NCI-H146 treated with DMSO at 0.1 percent for 48 hours (cell line): Measurements from ENCODE around the gene MSANTD2.

Experiments used
- DNase-seq: peaks from one replicate; lab custom pipeline; 2025; ENCODE audit not compliant: unreplicated experiment; lab: John Stamatoyannopoulos, UW

The MSANTD2 gene

DNA sequence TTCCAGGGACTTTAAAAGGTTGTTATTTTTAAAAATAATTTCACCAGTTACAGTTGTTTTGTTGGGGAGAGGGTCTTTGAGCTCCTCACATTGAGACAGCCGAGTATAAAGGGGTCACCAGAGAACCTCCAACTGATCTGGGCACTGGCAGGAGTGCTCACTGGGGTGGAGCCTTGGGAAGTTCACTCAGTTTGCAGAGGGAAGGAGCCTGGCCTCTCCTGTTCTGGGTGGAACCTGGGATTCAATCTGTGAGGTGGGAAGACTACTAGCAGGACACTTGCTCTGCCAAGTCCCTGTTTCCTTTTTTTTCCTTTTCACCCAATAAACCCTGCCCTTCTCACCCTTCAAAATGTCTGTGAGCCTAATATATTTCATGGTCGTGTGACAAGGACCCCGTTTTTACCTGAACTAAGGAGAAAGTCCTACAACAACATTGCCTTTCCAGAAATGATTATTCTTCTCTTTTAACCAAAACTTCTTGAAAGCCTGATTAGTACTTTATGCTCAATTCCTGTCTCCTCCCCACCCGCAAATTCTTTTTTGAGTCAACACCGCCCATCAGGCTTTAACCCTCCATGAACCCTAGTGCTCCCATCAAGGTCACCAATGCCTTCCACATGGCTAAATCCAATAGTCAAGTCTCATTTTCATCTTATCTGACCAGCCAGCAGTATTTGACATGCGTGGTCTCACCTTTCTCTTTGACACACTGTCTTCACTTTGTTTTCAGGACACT is 22.0 kb upstream of the MSANTD2 start:
- DNase-seq, result no peak

DNA sequence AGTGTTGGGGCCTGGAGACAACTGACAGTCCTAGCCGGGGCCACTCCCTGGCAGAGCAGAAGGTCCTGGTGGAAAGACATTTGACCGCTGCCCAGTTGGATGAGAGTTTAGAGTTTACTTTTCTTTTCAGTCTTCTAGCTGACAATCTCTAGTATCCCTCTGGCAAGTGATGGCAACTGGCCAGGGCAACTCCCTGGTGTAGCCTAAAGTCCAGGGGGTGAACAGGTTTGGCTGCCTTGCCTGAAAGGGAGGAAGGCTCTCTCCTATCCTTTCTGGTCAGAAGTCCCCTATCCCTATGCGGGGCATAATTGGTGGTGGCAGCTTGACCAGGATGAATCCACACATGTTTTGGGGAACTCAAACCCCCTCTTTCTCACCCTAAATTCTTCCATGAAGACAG is 16.8 kb upstream of the MSANTD2 start:
- no peak for DNase-seq

DNA sequence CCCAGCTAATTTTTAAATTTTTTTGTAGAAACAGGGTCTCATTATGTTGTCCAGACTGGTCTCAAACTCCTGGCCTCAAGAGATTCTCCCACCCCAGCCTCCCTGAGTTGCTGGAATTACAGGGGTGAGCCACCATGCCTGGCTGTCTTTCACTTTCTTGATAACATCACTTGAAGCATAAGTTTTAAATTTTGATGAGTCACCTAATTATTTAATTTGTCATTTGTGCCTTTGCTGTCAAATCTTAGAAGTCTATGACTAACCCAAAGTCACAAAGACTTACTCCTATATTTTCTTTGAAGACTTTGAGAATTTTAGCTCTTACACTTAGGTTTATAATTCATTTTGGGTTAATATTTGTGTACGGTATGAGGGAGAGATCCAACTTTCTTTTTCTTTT is 14.5 kb upstream of the MSANTD2 start:
- no peak for DNase-seq

DNA sequence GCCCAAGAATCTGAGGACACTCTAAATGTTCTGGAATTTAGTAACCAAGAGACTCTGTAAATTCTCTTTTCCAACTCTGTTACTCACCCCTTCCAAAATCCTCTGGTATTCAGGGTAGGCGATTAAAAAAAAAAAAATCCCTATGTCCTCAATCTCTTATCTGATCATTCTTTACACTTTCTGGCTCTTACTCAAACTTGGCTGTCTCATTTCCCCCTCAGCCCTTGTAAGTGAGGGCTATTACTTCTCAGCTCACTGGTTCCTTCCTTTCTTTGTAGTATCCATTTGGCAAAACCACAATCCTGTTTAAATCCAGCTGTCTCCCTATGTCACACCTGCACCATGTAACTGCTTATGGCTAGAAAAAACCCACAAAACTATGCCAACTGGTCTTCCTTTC is 12.7 kb upstream of the MSANTD2 start:
- DNase-seq, result no peak

DNA sequence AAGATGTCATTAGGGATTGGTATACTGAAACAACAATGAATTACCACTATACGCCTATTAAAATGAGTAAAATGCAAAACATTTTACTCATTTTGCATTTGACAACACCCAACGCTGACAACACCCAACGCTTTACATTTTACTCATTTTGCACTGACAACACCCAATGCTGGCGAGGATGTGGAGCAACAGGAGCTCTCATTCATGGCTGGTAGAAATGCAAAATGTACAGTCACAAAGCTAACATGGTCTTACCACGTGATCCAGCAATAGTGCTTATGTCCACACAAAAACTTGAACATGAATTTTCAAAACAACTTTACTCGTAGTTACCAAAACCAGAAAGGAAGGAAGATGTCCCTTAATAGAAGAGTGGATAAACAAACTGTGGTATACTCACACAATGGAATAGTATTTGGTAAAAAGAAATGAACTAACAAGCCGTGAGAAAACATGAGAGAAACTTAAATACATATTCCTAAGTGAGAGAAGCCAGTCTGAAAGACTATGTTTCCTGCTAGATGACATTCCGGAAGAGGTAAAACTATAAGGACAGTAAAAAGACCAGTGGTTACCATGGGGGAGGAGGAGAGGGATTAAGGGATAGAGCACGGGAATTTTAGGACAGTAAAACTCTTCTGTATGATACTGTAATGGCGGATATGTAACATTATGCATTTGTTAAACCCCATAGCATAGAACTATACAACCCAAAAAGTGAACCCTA is 11.4 kb upstream of the MSANTD2 start:
- DNase-seq, result no peak

DNA sequence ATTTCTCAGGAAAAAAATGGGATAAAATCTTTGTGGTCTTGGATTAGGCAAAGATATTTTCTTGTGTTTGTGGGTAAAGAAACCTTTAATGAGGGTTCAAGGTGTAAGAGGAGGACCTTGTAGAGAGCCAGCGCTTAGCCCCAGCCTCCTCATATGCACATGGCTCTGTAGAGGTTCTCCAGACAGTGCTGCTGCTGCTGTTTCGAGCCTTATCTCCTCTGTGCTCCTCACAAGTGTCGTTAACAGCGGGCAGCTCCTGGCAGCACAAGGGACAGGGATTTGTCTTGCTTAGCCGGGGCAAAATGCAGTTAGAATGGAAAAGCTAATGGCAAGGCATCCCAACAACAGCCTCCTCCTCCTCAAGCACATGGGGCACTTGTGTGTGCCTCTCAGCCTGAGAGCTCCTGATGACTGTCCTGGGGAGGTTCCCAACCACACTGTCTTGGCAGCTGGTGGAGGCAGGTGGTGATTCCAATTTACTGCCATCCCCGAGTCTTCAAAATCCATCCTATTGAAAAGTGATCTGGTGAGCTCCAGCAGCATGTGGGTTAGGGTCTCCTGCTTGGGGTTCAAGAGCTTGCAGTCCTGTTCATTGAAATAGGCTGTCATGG is 7.6 kb upstream of the MSANTD2 start:
- DNase-seq, result no peak

DNA sequence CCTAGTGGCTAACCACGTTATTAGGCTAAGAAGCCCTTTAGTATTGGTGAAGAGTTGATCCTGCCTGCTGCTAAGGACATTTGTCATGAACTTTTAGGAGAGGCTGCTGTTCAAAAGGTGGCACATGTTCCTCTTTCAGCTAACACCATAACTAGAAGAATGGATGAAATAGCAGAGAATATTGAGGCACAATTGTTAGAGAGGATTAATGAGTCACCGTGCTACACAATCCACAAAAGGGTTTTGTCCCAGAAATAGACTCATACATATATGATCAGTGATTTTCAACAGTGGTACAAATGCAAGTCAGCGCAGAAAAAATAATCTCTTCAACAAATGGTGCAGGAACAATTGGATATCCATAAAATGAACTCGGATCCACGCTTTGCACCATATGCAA is 7.0 kb upstream of the MSANTD2 start:
- DNase-seq, result no peak

DNA sequence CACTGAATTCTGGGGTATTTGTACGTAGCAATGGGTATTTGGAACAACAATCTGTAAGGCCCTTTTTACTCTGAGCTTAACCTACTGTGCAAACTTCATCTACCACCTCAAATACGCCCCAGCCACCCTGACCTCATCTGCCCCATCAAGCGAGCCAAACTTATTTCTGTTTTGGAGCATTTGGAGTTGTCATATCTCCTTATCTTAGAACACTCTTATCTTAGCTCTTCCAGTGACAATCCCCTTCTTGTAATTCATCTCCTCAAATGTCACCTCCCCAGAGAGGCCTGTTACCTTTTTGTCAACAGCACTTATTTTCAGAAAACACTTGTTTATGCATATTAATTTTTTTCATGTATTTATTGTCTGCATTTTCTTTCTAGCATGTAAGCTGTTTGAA is 4.7 kb upstream of the MSANTD2 start:
- DNase-seq, result no peak

DNA sequence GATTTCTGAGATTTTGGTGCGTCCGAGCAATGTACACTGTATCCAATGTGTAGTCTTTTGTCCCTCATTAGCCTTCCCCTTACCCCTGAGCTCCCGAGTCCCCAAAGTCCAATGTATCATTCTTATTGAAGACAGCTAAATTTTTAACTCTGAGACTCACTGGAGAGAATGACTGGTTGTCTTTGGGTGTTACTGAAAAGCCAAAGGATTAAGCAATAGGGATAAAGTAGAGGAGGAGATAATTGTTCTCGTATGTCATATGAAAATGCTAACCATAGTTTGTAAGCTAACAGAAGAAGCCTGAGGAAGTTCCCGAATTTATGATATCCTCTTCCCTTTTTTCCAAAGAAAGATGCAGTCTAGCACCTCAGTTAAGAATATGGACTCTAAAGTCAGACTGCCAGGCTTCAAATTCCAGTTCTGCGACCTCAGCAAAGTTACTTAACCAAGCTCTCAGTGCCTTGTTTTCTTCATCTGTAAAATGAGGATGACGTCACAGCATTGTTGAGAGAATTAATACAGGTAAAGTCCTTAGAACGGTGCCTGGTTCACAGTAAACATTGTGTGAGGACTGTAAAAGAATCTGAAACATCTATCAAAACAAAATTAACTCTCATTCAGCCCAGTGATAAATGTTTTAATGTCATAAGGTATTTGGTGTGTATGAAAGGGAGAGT is 1.6 kb upstream of the MSANTD2 start:
- no peak for DNase-seq

DNA sequence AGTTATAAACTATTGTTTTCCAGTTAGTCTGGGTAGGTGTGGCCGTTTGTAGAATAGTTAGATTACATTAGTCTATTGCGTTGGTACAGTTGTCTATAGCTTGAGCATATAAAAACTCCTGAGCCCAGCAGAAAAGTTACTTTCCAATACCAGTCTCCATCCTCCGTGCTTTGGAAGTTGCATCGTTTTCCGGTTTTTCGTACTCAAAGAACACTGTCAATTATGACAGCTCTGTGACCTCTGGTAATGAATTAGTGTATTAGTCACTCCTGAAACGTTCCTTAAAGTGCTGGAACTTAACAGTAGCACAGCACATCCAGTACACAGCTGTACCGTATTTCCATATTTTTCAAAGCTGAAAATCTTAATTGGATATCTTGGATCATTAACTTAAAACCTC is 808 bp upstream of the MSANTD2 start:
- no peak for DNase-seq

DNA sequence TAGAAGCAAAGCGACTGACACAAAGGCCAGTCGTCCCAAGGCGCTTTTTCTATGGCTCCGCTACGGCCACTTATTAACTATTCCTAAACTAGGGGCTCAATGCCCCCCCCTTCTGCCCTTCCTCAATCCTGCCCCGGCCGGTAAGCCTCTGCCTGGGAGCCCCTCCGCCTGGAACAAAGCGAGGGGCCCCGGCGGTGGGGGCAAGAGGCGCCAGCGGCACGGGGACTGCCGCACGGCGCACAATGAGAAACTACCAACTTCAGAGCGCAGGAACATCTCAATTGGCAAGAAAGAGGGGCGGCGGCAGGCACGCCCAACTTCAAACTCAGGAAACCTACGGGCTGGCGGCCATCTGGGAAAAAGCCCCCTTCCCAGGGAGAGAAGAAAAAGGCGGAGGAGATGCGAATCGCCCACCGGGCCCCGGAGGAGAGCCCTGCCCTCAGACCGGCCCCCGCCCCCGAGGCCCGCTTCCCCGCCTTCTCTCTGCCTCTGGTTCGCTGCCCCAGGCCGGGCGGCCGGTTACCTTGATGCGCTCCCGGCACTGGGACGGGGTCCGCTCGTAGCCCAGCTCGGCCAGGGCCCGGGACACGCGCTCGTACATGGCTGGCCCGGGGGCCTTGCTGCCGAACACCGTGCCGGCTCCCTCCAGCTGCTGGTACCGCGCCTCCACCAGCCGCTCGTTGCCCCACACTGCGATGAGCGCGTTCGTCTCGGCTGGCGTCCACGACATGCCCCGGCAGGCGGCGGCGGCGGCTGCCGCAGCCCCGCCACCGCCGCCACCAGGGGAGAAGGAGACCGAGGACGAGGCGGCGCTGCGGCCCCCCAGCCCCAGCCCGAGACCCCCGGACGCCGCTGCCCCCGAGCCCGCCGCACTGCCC is 619 bp downstream of the MSANTD2 start:
- no peak for DNase-seq

DNA sequence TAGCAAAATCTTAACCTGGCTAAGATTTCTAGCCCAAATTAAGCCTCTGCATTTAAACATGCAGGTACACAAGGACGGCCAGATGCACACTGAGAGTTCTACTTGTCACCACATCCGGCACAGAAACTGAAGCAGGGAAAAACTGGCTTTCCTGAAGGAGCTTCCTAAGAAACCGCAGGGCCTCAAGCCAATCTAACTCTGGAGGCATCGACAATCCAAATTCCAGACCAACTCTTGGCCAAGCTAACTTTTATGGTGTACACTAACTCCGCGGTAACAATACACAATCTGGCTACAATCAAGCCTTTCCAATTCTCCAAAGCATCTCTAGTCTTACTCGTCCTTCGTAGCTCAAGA is 1.2 kb downstream of the MSANTD2 start:
- no peak for DNase-seq

DNA sequence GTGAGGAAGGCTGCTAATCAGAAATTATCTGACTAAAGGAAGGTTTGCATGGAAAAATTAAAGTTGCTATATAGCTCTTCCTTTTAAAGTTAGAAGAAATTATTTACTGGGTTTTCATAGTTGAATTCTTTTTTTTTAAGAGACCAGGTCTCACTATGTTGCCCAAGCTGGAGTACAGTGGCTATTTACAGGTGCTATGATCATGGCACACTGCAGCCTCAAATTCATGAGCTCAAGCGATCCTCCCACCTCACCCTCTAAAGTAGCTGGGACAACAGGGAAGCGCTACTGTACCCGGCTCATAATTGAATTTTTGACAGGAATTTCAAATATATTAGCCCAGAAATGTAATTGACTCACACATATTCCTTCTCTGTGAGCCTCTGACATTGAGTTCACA is 3.9 kb downstream of the MSANTD2 start:
- DNase-seq, result no peak

DNA sequence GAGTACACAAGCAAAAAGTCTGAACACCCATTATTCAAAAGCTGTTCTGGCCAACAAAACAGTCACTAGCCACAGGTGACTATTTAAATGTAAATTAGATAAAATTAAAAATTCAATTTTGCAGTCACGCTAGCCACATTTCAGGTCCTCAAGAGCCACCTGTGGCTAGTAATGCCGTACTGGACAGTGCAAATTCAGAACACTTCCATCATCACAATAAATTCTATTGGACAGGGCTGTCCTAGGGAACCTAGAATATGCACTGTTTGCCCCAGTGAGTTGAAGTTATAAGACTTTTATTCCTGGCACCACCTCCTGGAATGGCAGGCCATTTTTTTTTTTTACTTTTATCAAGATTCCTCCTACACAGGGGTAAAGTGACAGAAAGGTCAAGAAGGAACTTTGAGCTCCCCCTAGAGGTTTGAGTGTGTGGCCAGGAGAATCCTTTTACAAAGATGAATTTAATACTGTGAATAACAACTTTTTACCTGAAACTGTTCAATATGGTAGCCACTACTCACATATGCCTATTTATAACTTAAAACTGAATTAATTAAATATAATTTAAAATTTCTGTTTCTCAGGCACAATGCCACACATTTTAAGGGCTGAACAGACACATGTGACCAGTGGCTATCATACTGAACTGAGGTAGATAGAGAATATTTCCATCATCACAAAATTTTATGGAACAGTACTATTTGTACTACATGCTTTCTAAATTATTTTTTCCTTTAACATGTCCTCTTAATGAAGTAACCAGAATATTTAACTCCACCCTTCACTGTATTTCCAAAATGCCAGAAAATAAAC is 6.5 kb downstream of the MSANTD2 start:
- peak; percentile 19 for DNase-seq

DNA sequence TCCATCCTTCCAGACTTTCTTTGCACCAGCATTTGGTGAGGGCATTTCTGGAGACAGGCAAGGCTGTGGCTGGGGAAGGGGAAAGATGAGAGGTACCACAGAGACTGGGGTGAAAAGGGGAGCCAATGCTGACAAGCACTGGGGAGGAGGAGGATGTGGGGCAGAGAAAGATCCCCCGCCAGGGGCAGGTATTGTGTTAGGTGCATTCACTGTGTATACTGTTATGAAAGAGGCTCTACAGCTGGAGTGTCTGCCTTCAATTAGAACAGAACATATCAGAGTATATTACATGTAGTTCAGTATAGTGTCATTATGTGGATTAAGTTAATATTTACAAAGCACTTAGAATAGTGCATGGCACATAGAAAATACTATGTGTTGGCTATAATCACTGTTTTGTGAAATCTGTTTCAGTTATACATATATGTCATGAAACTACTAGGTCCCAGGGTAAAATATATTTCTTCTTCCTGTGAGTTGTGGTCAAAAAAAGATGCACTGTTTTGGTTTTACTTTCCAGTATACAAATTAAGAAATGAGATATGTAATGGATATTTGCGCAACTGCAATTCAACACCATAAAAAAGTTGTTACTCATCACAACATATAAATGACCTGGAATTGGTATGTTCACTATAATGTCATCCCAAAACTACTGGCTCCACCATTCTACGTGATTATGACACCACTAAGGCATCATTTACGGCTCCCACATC is 8.4 kb downstream of the MSANTD2 start:
- no peak for DNase-seq

DNA sequence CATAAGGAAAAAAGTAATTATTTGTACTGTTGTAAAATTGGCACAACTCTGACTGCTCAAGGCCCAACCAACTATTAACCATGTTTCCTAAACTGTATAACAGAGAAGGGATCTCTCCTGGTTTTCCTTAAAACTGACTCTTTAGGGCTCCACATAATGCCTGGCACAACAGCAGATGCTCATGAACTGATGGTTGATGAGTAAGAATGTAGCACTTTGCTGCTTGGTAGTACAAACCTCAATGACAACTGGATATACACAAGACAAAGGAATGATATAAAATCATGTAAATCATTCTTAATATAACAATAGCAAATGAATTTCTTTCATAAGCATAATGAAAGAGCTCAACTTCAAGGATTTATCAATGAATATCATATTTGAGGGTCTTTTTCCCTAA is 11.7 kb downstream of the MSANTD2 start:
- DNase-seq, result no peak

DNA sequence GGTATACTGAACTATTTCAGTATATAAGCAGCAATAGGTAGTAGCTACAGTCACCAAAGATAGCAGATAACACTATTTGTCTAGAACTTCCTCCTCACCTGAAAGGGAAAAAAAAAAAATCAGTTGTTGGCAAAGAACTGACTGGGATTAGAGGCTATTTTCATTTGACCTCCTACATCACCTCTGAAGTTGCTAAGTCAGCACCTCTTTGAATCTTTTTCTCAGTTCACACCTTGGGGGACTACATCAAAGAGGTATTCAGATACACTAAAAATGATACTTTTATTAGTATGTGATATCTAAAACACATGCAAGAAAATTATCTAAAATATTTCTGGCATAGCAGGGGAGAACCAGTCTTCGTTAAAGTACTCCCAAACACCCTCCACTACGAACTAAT is 16.2 kb downstream of the MSANTD2 start:
- DNase-seq, result no peak

DNA sequence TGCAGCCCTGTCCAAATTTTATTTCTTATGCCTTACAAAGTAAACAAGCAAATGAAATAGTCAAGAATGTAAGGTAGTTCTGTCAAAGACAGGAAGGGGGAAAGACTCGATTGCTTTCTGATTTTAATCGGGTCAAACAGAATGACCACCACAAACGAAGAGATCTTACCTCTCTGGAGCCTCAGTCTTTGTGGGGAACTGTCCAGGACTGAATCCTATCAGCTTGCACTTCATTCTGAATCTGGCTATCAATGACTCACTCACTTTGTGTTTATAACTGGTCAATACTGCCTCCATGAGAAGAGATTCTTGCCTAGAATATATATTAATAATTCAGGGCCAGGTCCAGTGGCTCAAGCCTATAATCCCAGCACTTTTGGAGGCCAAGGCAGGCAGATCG is 17.2 kb downstream of the MSANTD2 start:
- DNase-seq, result no peak

DNA sequence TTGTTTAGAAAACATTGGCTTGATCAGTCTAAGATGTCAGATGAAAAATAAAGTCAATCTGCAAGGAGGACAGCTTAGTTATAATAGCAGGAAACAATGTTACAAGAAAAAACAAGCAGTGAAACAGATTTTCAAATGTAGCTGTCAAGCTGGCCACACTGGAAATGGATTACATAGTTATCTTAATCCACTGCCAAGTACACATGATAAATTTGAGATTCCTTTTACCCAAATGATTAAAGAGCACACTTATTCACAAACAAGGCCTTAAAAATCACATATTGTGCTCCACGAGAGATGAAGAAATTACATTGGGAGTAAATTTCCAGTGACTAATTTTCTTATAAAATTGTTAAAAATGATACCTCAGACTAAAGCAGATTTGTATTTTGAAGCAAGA is 20.6 kb downstream of the MSANTD2 start:
- no peak for DNase-seq

DNA sequence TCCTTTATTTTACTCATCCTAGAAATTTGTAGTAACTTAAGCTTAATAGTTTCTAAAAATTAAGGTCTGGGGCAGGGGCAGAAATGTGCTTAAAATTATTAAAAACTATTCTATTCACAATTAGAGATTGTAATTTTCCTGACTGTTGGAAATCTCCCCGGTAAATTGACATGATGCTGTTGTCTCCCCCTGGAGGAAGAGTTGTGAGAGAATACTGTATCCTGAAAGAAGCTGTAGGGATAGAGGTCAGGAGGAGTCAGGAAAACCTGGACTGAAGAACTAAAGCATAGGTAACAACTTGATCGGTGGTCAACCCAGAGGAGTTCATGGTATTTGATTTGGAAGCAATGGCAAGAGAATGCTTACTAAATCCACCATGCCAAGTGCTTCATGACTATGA is 21.9 kb downstream of the MSANTD2 start:
- no peak for DNase-seq
